ENCODE results near the gene CMKLR1.
A peak's percentile ranks its signal among the peaks of the same experiment; 100 is the strongest.

Gene CMKLR1

GRCh38 chr12:108342985-108343384 lies 3.9 kb upstream of the CMKLR1 start:
- DNase-seq (ENCODE audit: low spot score): no peak
- TF ChIP-seq CTCF (IDR thresholded peaks at IDR 0.05; ENCODE audit: extremely low read depth, missing control alignments): no peak

- TF ChIP-seq CTCF (IDR thresholded peaks at IDR 0.05; ENCODE audit: extremely low read depth, missing control alignments): no peak
- DNase-seq (ENCODE audit: low spot score): no peak
Observed at GRCh38 chr12:108341854-108342847, 3.0 kb upstream of the CMKLR1 start.

- no peak for TF ChIP-seq CTCF (IDR thresholded peaks at IDR 0.05; ENCODE audit: extremely low read depth, missing control alignments)
- DNase-seq (ENCODE audit: low spot score): no peak
Observed at GRCh38 chr12:108341356-108341755, 2.2 kb upstream of the CMKLR1 start.

GRCh38 chr12:108340037-108340436 lies 926 bp upstream of the CMKLR1 start:
- TF ChIP-seq CTCF (IDR thresholded peaks at IDR 0.05; ENCODE audit: extremely low read depth, missing control alignments): no peak
- DNase-seq (ENCODE audit: low spot score): no peak

- DNase-seq (ENCODE audit: low spot score): peak; percentile 66
- peak; percentile 32 for TF ChIP-seq CTCF (IDR thresholded peaks at IDR 0.05; ENCODE audit: extremely low read depth, missing control alignments)
Observed at GRCh38 chr12:108337235-108338223, 1.6 kb downstream of the CMKLR1 start.

- TF ChIP-seq CTCF (IDR thresholded peaks at IDR 0.05; ENCODE audit: extremely low read depth, missing control alignments): no peak
- DNase-seq (ENCODE audit: low spot score): peak; percentile 72
Observed at GRCh38 chr12:108335349-108336119, 3.6 kb downstream of the CMKLR1 start.
